Activated CD8-positive, alpha-beta memory T cell treated with anti-CD3 and anti-CD28 coated beads for 24 hours (primary cell): ENCODE results near the gene IL2RA.

ENCODE experiments used
- DNase-seq: peaks from one replicate; pipeline ENCODE4 v3.0.0-alpha.2; 2020

The IL2RA gene

GRCh38 chr10:6056411-6057135 lies 5.6 kb downstream of the IL2RA start:
- DNase-seq: peak; percentile 55

DNA sequence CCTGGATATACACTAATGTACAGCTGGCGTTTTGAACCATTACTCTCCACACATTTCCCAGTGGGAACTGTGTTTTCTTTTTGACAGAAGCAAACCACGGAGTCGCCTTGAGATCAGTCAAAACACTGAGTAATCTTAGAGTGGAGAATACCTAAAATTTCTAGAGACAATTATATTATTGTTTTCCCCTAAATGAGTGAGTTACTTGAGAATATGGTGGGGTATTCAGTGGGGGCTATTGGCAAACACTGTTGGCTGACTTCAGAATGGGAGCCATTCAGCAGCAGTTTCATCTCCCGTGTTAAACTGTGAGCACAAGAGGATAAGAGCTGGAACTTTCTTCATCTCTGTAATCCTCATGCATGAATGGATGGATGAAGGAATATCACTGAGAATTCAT lies 6.2 kb downstream of the IL2RA start:
- peak; percentile 51 for DNase-seq

- peak; percentile 56 for DNase-seq
Observed at GRCh38 chr10:6054884-6055283, 7.3 kb downstream of the IL2RA start.

- DNase-seq: peak; percentile 73
Observed at GRCh38 chr10:6053816-6054631, 8.1 kb downstream of the IL2RA start.

DNA sequence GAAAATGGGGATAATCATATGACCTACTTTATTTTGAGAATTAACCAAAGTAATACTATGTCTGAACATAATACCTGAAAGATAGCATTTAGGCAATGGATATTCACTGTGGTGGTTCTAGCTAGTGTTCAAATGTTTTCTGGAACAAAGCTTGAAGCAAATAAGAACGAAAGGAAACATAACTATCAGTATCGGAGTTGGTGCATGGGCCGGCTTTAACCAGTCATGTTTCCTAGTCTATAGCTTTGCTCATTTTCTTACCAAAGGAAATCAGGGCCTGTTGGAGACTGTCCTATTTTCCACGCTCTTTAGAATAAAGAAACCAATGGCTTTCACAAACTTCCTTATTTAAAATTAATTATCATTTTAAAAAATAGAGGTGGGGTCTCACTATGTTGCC lies 8.9 kb downstream of the IL2RA start:
- peak; percentile 55 for DNase-seq

DNA sequence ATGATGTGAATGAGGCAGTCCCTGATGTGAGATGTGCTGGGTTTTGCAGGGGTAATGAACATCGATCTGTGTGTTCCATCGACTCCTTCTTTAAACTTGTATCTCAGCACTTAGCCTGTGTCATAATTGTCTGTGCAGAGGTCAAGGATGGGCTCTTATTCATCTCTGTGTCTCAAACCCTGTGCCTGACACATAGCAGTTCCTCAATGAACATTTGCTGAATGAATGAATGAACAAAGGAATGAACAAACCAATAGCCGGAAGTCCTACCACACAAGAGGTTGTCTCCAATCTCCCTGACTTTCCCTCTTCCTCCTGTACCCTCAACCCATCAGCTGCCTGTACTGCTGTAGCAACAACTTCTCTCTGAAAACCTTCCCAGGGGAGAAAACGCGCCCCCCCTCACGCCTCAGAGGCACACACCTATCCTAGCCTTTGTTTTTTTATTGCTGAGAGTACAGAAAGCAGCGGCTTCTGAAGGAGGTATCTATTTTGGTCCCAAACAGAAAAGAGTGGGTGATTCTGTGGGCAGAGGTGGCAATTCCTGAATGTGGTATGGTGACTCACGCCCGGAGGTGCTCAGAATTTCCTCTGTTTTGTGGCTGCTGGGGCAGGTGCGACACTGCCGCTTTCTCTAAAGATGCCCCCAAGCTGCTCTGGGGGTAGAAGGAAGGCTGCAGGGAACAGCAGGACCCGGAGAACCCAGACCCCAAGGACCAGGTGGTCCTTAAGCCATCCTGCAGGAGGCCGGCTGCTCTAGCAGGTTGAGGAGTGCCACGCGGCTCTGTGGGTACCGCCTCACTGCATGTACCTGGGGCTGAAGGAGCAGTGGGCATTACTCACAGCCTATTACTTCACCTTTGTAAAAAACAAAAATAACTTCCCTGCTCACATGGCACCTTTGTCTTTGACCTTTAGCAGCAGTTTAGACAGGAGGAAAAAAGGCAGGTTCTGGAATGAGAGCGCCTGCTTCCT lies 9.6 kb downstream of the IL2RA start:
- DNase-seq: peak; percentile 90

DNA sequence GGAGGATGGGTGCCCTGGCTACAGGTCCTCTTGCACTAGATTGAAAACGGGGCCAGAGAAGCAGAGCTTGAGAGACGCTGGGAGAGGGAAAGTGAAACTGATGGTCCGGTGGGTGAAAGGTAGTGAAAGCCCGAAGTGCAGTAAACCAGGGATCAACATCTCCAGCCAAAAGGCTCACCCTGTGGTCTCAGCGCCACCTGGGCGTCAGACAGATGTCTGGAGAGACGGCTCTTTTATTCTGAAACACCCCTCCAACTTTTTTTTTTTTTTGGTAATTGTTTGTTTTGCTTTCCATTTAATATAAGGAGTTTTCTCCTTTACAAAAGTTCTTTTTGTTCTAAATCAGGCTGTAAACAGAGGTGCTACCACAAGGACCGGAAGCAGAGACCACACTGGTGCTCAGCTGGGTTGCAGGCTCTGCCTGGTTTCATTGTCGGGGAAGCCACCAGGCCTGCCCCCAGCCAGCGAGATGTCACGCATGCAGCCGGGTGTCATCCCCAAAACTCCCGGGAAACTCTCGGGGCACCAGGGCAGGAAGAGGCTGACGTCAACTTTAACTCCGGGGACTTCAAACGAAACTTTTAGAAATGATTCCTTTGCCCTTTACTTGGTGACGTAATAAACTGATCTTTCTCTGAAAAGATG lies 11.2 kb downstream of the IL2RA start:
- peak; percentile 94 for DNase-seq

GRCh38 chr10:6049031-6049400 lies 13.2 kb downstream of the IL2RA start:
- peak; percentile 55 for DNase-seq

GRCh38 chr10:6048281-6049030 lies 13.7 kb downstream of the IL2RA start:
- DNase-seq: peak; percentile 58

GRCh38 chr10:6047847-6048246 lies 14.3 kb downstream of the IL2RA start:
- peak; percentile 63 for DNase-seq

DNA sequence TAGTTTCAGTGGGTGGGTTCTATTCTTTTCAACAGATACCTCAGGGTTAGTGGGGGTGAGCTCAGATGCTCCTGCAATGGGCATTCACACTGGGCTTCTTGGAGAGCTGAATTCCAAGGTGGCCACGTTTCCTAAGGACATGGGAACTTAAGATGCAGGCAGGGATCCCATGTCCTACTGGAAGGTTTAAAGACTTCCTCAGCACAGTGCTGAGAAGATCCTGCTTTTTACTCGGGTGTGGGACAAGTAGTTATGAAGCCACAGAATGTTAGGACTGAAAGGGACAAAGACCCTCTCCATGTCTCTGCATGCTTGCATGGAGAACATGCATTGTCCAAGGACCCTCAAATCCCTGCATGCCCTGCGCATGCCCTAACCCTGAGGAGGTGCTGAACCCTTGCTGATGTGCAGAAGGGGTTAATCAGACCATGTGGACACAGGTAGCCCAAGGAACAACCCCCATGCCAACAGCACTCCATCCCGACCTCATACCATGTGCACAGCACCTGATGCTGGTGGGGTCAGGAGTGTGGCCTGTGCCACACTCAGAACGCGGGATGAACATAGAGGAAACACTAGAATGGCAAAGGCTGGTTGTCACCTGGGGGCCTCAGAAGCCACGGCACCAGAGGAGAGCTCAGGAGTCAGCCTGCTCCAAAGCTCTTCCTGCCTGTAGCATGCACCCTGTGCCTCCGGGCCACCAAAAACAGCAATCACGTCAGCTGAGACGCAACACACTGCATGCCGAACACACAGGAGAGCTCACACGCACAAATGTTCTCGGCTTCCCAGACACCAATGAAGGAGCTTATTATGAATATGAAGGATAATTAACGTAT lies 15.2 kb downstream of the IL2RA start:
- DNase-seq: peak; percentile 61

DNA sequence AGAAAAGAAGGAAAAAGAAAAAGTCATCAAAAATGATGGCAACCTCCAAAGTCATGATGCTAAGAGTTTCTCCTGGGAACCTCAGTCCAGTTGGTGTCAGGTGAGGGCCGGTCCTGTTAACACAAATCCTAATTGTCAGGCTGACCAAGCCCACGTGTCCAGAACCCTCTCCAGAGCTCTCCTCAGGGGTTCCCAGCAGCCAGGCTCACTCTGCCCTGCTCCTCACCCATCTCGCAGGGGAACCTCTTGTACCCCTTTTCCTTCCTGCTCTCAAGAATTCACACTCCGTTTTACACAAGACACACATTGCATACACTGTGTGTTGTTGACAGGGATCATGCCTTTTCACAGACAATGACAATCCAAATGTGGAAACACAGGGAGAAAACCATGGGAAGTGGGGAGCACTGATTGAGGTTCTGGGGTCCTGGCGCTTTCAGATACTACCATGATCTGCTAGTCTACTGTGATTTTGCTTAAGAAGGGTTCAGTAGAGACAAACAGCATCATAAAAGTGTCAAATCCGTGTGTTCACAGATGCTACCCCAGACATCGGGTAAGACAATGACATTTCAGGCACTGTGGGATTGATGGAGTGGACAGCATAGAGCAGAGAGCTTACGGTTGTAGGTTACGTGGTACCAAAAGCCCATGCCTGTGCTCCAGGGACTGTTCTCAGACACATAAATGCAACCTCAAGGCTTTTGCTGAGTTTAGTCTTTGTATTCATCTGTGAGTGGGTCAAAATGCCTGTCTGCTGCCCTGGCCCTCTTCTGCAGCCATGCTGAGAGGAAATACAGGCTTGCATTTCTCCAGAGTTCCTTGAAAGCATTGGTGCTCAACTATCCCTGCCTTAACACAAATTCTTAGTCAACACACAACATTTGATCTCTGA lies 16.0 kb downstream of the IL2RA start:
- peak; percentile 63 for DNase-seq

DNA sequence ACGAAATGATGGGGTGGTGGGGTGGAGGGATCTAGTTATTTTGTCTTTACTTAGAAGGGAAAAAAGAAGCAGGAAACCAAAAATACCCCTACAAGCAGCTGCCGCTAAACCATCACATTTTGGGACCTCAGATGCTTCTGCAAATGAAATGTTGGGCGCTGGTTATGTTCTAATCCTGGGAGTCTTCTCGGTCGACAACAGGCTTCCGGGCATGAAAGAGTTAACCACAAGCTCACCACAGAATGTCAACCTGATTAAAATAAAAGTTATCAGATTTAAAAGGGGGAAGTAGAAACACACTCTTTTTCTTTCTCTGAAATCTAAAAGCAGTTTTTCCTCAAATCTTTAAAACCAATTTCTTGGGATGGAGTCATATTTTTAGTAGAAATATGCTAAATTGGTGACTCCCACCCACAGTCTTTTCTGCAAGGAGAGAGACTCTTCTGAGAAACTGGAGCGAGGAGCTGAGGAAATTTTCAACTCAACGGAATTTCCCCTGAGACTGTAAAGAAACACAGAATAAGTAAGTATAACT lies 16.8 kb downstream of the IL2RA start:
- peak; percentile 78 for DNase-seq

GRCh38 chr10:6044751-6045313 lies 17.3 kb downstream of the IL2RA start:
- DNase-seq: peak; percentile 70

DNA sequence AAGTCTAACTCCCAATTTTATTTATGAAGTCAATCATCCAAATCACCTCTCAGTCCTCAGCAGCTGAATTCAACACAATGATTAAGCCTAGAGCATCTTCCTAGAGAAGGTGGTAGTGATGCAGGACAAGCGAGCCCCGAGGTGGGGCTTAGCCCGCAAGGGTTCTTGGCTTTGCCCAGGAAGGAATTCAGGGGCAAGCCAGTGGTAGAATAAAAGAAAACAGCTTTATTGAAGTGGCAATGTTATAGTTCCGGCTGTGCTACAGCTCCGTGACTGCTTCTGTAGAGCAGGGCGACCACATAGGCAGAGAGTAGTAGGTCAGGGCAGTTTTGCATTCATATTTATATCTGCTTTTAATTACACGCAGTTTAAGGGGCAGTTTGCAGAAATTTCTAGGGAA lies 18.1 kb downstream of the IL2RA start:
- DNase-seq: no peak

DNA sequence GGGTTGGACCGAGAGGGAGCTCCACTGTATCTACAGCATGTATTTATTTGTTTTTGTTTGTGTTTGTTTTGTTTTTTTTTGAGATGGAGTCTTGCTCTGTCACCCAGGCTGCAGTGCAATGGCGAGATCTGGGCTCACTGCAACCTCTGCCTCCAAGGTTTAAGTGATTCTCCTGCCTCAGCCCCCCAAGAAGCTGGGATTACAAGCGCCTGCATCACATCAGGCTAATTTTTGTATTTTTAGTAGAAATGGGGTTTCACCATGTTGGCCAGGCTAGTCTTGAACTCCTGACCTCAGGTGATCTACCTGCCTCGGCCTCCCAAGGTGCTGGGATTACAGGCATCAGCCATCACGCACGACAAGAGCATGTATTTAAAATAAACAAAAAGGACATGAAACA lies 18.8 kb downstream of the IL2RA start:
- DNase-seq: peak; percentile 50

- DNase-seq: no peak
Observed at GRCh38 chr10:6040205-6040604, 22.0 kb downstream of the IL2RA start.

DNA sequence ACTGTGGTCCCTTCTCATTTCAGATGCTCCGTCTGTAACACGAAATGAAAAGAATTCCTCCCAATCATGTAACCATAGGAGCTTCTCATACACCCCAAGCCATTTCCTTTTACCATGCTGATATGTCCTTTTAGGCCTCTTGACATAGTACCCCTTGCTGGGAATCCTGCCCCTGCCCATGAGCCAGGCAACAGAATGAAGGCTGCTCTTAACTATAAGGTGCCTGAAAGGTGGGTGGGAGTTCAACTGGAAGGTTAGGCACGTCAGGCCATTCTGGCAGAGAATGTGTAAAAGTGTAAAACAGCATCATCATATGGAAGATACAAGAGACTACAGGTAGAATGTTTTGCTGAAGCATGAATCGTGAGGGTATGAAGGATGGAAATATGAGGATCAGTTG lies 22.5 kb downstream of the IL2RA start:
- DNase-seq: peak; percentile 54

GRCh38 chr10:6038071-6038631 lies 24.0 kb downstream of the IL2RA start:
- peak; percentile 53 for DNase-seq
